Esophagus squamous epithelium (tissue), 4 donors: Measurements from ENCODE around the gene TTC4.

Experiments used
- CTCF ChIP-seq, 6 experiments: fragments of 450-650 bp in 4 of 6; fragments of 200-600 bp in 2 of 6; sonication (generic) in 2 of 6; IDR thresholded peaks; one replicate each; pipeline ENCODE4 v1.5.1; 2016 to 2019; ENCODE audit warnings: antibody characterized with exemption in 6 of 6, mild to moderate bottlenecking in 4 of 6, moderate library complexity in 4 of 6
- POLR2A ChIP-seq, 4 donors: fragments of 450-650 bp; IDR thresholded peaks; one replicate each; pipeline ENCODE4 v1.6.1; 2017; ENCODE audit warnings: antibody characterized with exemption in 4 of 4, mild to moderate bottlenecking in 4 of 4, moderate library complexity in 3 of 4

- no peak for TF ChIP-seq CTCF (IDR thresholded peaks at IDR 0.05)
- TF ChIP-seq POLR2A (IDR thresholded peaks at IDR 0.05): no peak
Observed at GRCh38 chr1:54705153-54705552, 10.5 kb upstream of the TTC4 start.
